Gastroesophageal sphincter (tissue), 3 donors: Measurements from ENCODE around the gene CCDC197.

Experiments used
- EP300 ChIP-seq: sonication (generic); formaldehyde crosslinking; IDR thresholded peaks from one replicate; pipeline ENCODE4 v1.6.1; 2017; ENCODE audit warnings: antibody characterized with exemption, mild to moderate bottlenecking
- POLR2A ChIP-seq, 2 donors: fragments of 450-650 bp; IDR thresholded peaks; one replicate each; pipeline ENCODE4 v1.6.1; 2017; ENCODE audit warnings: antibody characterized with exemption in 2 of 2, mild to moderate bottlenecking in 2 of 2, moderate library complexity in 1 of 2
- POLR2AphosphoS5 ChIP-seq: sonication (generic); formaldehyde crosslinking; IDR thresholded peaks from one replicate; pipeline ENCODE4 v1.6.1; 2017; ENCODE audit warnings: antibody characterized with exemption
- TF ChIP-seq, protein P1 (sequence below), 4 experiments: fragments of 200-600 bp in 2 of 4; fragments of 450-650 bp in 2 of 4; sonication (generic) in 1 of 4; IDR thresholded peaks; one replicate each; pipeline ENCODE4 v1.5.1; 2017 to 2019; ENCODE audit warnings: antibody characterized with exemption in 4 of 4, mild to moderate bottlenecking in 2 of 4, moderate library complexity in 2 of 4

DNA sequence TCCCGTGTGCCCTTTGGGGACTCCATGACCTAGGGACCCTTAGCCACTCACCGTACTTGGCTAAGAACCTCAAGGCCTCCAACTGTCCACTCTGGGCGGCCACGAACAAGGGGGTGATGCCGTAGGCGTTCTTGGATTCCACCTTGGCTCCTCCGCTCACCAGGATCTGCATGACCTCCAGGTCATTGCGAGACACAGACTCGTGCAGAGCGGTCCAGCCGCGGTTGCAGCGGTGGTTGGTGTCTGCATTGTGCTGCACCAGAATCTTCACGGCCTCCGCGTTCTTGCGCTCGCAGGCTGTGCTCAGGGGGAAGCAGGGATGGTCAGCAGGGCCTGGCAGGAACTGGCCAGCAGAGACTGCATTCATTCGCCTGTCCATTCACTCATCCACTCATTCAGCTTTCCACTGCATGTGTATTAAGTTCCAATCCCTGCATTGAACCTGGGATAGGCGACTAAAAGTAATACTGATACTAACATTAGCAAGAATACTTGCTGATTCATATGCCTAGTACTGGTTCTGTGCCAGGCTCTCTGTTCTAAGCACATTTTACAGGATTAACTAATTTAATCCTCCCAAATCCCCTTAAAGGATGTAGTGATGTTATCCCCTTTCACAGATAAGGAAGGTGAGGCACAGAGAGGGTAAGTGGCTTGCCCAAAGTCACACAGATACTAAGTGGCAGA lies 46.0 kb upstream of the CCDC197 start:
- TF ChIP-seq, protein P1, sequence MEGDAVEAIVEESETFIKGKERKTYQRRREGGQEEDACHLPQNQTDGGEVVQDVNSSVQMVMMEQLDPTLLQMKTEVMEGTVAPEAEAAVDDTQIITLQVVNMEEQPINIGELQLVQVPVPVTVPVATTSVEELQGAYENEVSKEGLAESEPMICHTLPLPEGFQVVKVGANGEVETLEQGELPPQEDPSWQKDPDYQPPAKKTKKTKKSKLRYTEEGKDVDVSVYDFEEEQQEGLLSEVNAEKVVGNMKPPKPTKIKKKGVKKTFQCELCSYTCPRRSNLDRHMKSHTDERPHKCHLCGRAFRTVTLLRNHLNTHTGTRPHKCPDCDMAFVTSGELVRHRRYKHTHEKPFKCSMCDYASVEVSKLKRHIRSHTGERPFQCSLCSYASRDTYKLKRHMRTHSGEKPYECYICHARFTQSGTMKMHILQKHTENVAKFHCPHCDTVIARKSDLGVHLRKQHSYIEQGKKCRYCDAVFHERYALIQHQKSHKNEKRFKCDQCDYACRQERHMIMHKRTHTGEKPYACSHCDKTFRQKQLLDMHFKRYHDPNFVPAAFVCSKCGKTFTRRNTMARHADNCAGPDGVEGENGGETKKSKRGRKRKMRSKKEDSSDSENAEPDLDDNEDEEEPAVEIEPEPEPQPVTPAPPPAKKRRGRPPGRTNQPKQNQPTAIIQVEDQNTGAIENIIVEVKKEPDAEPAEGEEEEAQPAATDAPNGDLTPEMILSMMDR (IDR thresholded peaks at IDR 0.05) = no peak
- TF ChIP-seq POLR2A (IDR thresholded peaks at IDR 0.05) = no peak
- no peak for TF ChIP-seq POLR2AphosphoS5
- no peak for TF ChIP-seq EP300
